ENCODE results near the gene NDUFAB1.

DNA sequence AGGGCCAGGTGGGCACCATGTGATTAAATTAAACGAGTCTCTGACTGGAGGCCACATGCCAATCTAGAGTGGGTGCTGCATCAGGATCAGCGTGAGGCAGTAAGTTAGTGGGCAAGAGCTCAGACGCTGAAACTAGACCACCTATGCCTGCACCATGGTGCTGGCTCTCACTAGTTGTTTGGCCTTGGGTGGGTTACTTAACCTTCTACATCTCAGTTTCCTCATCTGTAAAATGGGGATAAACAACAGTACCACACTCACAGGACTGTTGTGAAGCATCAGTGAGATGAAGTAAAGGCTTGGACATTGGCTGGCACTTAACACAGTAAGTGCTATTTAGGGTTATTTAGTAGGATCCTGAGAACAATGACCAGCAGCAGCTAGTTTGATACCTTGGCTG is 5.9 kb downstream of the NDUFAB1 start:
- TF ChIP-seq ZNF274 (IDR thresholded peaks at IDR 0.05; ENCODE audit: low read depth, low read length) (no peak), SUZ12 (IDR thresholded peaks at IDR 0.05; ENCODE audit: extremely low read depth, insufficient read depth, insufficient read length) (no peak)
